ENCODE data around the gene SULT6B1.
A peak's percentile ranks its signal among the peaks of the same experiment; 100 is the strongest.
"Not testable (repeated sequence)": the region's sequence is repeated elsewhere in the genome, so short reads cannot be mapped to it uniquely, and the experiment has no call there.

SULT6B1 gene

DNA sequence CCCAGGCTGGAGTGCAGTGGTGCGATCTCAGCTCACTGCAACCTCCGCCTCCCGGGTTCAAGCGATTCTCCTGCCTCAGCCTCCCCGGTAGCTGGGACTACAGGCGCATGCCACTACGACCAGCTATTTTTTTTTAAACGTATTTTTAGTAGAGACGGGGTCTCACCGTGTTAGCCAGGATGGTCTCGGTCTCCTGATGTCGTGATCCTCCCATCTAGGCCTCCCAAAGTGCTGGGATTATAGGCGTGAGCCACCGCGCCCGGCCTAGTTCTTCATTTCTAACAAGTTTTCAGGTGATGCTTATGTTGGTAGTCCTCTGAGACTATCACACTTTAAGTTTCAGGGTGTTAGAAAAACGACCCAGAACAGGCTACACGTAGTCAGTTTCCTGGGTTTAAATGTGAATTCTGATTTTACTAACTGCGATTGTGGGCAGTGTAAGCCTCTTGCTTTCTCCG lies 7.4 kb upstream of the SULT6B1 start:
- DNase-seq = not testable (repeated sequence)

DNA sequence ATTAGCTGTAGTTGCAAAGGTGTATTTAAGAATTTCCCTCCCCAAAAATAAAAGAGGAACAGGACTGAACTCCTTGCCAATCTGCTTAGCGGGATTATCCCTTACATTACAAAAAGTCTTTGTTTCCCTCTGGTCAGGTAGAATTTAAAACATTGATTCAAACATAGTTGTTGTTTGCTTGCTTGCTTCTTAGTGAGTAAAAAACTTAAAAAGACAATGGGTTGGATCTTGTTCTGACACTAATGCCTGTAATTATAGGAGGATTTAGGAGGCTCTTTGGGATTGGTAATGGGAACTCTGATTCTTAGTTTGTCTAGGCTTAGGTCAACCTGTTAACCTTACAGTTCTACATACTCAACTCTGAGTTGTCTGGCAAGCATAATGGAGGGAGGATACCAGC lies 4.1 kb upstream of the SULT6B1 start:
- no peak for DNase-seq

DNA sequence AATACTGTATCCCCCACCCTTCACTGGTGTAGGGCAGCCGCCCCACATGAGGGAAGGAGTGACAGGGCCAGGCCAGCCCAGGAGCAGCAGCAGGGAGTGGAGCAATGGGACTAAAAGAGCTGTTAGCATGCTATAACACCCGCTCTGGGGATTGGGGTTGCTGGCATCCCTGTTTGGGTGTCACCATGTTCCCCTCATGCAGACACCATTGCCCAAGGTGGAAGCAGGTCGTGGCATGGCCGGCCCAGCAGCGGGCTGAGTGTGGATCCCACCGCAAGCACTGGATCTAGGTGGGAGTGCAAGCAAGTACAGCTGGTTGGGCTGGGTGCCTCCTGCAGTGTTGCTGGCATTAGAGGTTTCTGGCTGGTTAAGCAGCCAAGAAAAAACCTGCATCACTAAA lies 3.3 kb upstream of the SULT6B1 start:
- DNase-seq = no peak

DNA sequence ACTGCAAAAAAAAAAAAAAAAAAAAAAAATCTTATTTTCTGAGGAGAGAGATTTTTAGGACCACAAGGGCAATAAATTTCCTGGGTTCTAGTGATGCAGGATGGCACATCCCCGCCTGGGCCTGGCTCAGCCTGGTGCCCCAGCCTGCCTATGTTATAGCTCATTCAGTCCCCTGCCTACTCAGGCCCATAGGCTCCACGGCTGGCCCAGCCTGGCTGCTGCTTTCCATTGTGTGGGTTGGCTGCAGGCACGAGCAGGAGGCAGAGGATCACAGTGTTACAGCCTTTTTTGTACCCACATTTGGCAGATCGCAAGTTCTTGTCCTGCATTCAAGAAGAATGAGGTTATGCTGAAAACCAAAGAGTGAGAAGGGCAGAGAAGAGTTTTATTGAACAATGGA lies 2.8 kb upstream of the SULT6B1 start:
- no peak for DNase-seq

DNA sequence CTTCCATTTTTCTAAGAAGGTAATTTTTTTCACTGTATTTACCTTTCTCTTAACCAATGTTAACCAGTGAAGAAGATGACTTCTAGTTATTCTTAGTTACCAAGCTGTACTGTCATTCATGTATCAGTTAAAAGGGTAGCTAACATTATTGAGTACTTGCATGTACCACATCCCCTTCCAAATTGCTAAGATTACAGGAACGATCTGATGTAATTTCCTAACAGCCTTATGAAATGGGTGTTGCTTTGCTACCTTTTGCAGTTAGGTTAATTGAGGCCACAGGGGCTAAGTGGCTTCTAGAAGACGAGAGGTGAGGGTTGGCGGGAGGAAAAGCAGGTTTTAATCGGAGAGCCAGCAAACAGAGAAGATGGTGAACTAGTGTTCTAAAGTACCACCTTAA lies 1.8 kb upstream of the SULT6B1 start:
- peak; percentile 34 for DNase-seq

DNA sequence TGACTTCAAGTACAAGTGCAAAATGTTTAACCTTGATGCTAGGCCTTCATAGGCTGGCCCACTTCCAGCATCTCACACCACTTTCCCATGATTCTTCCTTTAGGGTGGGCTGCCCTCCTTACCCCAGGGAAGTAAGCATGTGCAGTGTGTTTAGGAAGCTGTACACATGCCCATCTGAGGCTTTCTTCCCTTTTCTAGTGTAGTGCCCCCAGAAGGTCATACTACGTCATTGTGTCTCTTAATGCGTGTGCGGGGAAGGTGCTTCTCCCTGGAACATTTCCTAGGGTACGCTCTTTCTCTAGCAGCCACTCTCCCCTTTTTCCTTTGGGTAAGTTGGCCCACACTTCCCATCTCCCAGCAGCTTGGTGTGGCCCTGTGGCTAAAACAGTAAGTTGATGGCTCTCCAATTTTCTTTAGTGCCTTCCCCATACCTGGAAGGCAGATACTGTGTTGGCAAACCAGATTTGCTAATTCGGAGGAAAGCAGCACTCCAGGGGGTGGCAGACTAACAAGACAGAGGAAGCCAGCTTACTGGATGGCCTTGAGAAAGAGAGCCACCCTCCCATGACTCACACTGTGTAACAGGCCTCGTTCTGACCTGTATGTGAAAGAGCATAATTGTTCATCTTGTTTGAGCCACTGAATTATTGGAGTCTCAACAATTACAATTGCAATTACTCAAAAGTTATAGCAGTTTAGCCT lies 1.1 kb upstream of the SULT6B1 start:
- peak; percentile 81 for DNase-seq

DNA sequence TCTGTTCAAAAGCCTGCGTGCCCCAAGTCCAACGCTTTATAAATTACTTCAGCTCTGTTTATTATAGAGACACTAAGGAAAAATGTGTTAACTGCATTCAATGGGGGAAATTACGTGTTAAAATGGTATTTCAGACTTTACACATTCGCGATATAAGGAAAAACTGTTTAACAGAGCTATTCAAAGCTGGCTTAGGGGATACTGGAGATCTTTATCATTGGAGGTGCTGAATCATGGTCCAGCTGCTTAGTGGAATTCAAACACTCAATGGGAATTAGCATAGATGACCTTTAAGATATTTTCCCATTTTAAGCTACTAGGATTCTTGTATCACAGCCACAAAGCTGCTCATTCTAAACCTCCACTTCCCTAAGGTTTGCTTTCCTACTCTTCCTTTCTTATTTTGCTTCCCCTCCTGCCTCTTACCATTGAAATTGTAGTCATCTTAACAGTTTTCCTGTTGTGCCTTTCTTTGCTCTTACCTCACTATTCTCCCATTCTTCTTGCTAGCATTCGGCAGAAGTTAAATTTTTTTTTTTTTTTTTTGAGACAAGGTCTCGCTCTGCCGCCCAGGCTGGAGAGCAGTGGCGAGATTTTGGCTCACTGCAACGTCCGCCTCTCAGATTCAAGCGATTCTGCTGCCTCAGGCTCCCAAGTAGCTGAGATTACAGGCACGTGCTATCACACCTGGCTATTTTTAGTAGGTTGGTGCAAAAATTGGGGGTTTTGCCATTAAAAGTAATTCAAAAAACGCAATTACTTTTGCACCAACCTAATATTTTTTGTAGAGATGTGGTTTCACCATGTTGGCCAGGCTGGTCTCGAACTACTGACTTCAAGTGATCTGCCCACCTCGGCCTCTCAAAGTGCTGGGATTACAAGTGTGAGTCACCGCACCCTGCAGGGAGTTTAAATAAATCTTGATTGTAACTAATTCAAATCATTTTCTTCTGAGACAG lies 6.5 kb downstream of the SULT6B1 start:
- DNase-seq = no peak

DNA sequence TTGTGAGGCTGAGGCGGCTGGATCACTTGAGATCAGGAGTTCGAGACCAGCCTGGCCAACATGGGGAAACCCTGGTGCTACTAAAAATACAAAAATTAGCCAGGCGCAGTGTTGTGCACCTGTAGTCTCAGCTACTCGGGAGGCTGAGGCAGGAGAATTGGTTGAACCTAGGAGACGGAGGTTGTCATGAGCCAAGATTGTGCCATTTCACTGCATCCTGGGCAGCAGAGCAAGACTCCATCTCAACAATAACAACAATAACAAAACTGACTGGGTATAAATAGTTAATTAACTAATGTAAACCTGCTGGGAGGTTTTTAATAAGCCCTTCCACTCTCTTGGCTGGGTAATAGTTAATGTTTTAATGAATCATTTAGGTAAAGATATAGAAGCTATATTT lies 7.8 kb downstream of the SULT6B1 start:
- no peak for DNase-seq

DNA sequence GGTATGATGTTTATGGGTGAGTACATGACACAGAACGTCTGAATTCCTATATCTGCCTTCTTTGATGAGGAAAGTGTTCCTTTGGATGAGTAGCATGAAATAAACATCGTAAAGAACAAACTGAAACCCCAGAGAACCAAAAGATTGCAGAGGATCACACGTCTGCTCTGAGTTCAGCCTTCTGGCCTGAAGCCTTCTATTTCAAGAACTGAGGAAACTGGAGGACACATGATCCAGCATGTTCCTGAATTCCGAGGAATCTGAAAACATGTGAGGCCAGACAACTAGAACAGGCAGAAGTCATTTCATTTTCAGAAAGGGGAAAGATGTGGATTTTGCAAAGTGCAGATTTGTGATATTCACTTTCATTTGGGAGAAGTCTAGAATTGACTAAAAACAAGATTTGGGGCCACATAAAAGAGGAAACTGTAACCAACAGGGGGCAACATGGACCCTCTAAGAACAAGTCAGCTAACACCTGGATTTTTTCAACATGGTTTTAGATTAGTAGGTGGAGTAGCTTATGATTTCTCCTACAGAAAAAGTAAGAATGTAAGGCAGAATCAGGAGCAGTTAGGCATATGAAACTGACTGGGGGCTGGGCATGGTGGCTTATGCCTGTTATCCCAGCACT lies 8.3 kb downstream of the SULT6B1 start:
- no peak for DNase-seq

DNA sequence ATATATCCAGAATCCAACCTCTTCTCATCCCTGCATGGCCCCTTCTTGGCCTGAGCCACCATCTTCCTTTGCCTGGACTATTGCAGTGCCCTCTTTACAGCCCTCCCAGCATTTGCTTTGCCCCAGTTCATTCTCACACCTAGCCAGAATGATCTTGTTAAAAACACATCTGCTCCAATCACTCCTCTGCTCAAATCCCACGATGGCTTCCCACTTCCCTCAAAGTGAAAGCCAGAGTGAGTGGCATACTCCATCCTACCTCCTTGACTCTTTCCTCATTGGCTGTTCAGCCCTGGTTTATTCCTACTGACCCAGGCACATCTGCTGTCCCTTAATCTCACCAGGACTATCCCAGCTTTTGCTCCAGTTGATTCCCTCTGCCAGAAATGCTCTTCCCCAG lies 14.7 kb downstream of the SULT6B1 start:
- no peak for DNase-seq

DNA sequence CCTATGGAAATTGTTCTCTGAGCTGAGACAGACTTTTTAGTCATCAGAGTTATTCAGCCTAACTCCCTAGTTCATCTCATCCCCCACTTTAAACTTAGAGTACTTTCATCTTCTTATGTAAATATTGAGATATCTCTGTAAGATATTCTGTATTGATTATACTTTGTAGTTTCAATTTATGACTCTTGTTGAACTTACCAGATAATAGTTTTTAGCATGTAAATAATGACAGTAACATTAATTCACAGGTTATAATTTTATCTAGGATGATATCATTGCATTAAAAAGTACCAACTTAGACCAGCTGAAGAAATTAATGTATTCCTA lies 16.9 kb downstream of the SULT6B1 start:
- DNase-seq = no peak

DNA sequence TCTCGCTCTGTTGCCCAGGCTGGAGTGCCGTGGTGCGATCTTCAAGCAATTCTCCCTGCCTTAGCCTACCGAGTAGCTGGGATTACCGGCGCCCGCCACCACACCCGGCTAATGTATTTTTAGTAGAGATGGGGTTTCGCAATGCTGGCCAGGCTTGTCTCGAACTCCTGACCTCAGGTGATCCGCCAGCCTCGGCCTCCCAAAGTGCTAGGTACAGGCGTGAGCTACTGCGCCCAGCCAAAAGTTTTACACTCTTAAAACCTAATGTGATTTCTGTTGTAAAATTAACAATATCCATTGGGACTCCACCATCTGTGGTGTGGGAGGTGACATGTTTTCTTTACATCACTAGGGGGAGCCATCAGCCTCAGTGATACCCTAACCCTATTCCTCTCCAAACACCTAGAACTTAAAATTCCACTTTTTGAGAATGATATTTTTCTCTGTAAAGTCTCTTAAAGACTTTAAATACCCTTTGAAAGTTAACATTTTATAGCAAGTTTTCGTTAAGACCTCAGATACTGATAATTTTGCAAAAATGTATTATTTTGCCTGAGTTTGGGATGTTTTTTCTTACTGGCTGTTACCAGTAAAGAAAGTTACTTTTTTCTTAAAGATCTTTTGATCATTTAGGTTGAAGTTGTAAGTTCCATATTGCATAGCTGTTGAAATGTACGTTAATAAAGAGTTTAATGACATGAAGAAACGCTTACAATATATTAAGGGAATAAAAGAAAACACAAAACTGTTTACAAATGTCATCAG lies 20.1 kb downstream of the SULT6B1 start:
- peak; percentile 30 for DNase-seq

DNA sequence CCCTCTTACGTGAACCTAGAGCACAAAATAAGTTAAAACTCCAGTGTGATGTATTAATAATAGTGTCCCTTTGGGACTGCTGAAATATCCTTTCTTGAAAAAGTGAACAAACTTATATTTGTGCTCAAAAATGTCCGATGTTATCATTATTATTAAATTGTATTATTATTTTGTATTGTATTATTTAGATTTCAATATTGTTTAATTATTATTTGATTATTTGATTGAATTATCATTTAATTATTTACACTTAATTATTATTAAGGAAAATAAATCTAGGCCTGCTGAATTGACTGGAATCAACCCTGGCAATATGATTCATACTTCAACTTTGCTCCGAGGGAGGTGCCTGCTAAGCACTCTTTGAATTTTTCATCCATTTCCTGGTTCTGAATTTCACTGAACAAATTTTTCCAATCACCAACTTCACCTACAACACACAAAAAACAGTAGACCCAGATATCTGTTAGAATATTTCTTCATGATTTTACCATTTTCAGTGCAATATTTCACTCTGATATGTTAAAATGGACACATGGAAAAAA lies 20.8 kb downstream of the SULT6B1 start:
- no peak for DNase-seq

DNA sequence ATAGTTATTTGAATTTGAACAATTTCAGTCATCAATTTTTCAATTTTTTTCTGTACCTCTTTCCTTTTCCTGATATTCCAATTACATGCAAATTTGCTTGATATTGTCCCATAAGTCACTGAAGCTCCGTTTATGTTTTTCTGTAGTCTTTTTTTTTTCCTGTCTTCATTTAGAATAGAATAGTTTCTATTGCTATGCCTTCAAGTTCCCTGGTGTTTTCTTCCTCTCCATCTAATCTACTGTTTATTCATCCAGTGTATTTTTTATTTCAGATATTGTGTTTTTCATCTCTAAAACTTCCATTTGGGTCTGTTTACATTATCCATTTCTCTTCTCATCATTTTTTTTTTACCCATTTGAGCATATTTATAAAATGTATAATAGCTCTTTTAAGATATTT lies 23.7 kb downstream of the SULT6B1 start:
- DNase-seq = no peak

DNA sequence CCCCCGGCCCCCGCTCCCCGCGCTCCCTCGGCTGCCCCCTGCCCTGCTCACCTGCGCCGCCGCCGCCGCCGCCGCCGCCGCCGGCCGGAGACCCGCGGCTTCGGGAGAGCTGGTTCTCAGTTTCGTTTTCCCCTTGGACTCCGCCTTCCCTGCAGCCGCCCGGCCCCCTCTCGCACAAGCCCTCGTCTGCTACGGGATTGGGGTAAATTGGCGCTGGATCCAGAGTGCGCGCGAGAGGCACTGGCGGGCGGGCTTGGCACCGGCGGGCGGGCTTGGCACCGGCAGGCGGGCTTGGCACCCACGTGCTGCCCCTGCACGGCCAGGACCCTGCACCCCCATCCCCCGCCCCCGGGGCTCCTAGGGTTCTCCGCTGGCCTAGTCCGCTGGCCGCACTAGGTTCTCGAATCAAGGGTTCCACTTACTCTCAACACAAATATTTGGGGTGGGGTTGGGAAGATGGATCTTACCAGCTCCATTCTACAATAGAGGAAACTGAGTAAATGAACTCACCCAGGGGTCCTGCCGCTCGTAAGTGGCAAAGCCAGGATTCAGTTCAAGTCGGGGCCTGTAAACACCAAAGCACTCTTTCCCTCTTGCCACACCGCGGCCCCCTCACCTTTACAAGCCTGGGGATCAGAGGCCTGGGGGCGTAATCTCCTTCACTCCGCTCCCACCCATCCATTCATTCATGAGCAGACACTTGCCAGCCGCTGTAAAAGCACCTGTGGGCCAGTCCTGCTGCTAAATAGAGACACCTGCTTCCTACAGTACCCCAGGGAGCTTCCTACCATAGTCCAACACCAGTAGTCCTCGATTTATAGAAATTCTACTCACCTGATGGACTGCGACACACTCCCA lies 31.4 kb downstream of the SULT6B1 start, which contains the start of gene EIF2AK2:
TSS of gene EIF2AK2 (minus strand) at position 124 of the 858 bp plus-strand sequence. CDS start 9,174 bp downstream, outside the sequence.
- DNase-seq = peak; percentile 64

DNA sequence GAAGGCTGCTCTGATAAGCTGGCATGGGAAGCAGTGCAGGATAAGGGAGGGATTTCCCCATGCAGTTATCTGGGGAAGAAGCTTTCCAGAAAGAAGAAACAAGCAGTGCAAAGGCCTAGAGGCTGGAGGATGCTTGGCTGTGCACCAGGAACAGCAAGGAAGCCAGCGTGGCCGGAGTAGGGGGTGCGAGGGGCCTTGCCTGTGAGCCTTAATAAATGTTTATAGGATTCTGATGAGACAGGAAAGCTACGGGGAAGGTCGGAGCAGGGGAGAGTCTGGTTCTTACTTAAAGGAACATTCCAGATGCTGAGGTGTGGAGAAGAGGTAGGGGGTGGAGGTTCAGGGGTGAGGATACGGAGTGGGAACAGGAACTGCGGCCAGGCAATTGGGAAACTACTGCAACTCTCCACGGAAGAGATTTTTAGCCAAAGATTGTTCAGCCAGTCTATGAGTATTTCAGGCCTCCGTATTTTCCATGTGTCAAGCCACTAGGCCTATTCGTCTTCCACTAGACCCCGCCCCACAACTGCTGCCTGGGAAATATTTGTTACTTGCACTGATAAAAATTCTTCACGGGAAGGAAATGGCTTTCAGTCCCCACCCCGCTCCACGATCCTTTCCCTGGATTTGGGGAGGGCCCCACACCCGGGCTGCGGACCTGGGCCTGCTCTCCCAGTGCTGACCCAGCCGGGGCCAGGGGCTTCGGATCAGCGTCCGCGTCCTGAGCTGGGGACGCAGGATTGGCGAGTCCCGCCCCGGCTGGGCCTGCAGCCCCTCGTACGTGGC lies 32.2 kb downstream of the SULT6B1 start:
- no peak for DNase-seq

DNA sequence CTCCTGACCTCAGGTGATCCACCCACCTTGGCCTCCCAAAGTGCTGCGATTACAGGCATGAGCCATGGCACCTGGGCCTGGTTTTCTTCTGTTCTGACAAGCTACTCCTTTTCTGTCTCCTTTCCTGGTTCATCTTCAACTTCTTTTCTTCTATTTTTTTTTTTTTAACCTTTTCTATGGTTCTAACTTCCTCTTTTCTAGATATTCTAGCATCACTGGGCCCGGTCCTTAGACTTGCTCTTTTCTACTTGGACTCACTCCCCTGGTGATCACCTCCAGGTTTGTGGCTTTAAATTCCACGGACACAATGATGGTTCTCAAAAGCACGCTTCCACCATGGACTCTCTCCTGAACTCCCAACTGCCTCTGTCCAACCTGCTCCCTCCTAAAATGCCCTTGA lies 33.7 kb downstream of the SULT6B1 start:
- peak; percentile 22 for DNase-seq

DNA sequence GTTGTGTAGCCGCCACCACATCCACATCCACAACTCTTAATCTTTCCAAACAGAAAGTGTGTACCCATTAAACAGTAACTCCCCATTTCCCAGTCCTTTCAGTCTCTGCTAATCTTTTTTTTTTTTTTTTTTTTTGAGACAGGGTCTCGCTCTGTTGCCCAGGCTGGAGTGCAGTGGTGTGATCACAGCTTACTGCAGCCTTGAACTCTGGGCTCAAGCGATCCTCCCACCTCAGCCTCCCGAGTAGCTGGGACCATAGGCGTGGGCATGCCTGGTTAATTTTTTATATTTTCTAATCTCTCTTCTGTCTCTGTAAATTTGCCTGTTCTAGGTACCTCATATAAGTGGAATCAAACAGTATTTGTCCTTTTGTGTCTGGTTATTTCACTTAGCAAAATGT lies 35.2 kb downstream of the SULT6B1 start:
- DNase-seq = no peak

DNA sequence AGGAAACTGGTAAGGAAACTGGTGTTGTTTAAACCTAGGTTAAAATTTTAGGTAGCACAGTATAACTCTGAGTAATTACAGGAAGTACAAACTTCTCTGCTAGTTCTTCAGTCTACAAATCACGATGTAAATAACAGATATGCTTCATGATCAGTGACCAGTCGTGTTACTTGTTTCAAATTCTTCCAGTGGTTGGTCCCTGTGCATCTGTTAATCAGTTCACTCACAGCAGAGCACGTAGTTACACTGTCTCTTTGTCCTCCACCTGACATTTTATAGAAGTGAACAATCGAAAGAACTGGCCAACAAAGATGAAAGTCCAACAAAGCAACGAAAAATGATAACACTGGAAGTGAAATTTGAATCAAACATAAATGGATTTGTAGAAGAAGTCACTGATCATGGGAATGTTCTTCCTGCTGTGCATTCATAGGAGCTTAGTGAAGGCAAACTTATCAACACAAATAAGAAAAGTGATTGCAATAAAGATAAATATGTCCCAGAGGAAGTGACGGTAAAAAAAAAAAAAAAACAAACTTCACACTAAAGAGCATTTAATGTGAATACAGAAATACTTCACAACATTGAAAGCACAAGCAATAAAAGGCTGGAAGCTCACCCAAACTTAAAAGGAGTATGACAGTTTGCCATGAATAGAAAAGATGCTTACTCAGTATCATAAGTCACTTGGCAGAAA lies 38.7 kb downstream of the SULT6B1 start:
- no peak for DNase-seq

DNA sequence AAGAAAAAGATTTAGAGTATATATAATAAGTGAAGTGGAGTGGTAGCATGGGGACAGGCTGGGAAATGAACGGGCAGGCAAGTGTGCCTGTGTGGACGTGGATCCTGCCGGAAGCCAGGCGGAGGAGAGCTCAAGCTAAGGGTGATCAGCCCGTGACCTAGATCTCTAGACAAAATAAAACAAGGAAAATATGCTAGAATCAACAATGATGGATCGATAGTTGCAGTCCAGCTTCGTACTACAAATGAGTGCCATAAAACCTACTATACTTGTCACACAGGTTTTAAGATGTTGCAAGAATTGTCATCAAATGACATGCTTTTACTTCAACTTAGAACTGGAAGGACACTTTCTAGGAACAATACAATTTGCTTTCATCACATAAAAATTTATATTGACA lies 40.1 kb downstream of the SULT6B1 start:
- DNase-seq = no peak
